Measurements from ENCODE around the gene ARL6IP4. TPM values are rescaled to one million over a fixed set of nuclear protein-coding genes. Genes with fewer than 3 reads are reported as not detected.

Gene ARL6IP4
- total RNA-seq, 2 experiments from 2014 or later: 228 to 263 TPM

DNA sequence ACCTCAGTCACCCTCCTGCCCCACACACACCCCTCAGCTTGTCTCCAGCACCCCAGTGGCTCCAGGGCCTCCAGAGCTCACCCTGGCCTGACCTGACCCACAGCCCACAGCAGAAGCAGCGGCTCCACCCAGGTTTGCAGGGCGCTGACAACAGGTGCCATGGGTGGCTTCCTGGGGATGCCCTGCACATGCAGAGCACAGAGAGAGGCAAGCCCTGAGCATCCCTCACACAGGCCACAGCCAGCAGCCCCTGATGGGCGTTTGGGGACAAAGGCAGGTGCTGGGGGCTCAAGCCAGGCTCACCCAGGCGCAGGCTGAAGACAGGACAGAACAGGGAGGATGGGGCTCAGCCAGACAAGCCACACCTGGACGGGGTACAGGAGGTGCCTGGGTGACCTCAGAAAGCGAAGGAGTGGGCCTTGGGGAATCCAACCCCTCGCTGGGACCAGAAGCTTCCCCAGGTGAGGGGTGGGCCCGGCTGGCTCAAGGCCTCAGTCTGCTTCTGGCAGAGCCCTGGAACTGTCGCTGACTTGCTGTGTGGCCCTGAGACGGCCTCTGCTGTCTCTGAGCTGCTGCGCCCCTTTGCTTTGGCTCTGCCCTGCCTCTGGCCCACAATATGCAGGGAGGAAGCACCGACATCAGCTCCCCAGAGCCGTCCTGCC, 10.6 kb downstream of the ARL6IP4 start:
- Histone ChIP-seq H3K4me3 (ENCODE audit: low read depth, low read length, poor library complexity, severe bottlenecking) (no peak overlapping the region), H4K20me1 (ENCODE audit: insufficient read depth, low read length) (no peaks in the 10 kb centered on the region), H3K4me2 (ENCODE audit: low read length) (no peak overlapping the region), H3K9me3 (ENCODE audit: low read length) (no peaks in the 10 kb centered on the region), H3K9me2 (ENCODE audit: insufficient read depth, low read length) (no peaks in the 10 kb centered on the region), H2AFZ (ENCODE audit: low read length) (no peak overlapping the region), H3K4me1 (ENCODE audit: insufficient read depth, low read length, poor library complexity, severe bottlenecking) (no peaks in the 10 kb centered on the region), H3K36me3 (ENCODE audit: insufficient read depth, low read length) (no peaks in the 10 kb centered on the region), H3K79me2 (ENCODE audit: insufficient read depth, low read depth, low read length) (no peaks in the 10 kb centered on the region), H3K27ac (ENCODE audit: low read depth, low read length, poor library complexity, severe bottlenecking) (no peak overlapping the region)
- DNase-seq (ENCODE audit: low spot score): no peak
- no TSS peak for BruUV-seq (replicated peaks)
- intact Hi-C loops (cut with micrococcal nuclease; ENCODE audit: unreplicated experiment): no loop called here
- ChIA-PET CTCF (ENCODE audit: unreplicated experiment) (no interaction called here), POLR2A (no interaction called here)
- TF ChIP-seq, protein P1, sequence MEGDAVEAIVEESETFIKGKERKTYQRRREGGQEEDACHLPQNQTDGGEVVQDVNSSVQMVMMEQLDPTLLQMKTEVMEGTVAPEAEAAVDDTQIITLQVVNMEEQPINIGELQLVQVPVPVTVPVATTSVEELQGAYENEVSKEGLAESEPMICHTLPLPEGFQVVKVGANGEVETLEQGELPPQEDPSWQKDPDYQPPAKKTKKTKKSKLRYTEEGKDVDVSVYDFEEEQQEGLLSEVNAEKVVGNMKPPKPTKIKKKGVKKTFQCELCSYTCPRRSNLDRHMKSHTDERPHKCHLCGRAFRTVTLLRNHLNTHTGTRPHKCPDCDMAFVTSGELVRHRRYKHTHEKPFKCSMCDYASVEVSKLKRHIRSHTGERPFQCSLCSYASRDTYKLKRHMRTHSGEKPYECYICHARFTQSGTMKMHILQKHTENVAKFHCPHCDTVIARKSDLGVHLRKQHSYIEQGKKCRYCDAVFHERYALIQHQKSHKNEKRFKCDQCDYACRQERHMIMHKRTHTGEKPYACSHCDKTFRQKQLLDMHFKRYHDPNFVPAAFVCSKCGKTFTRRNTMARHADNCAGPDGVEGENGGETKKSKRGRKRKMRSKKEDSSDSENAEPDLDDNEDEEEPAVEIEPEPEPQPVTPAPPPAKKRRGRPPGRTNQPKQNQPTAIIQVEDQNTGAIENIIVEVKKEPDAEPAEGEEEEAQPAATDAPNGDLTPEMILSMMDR (conservative IDR thresholded peaks at IDR 0.05; ENCODE audit: low read length): no peak
- no peak for TF ChIP-seq EZH2phosphoT487 (IDR thresholded peaks at IDR 0.05; ENCODE audit: borderline replicate concordance, low read depth, low read length)

- ChIA-PET POLR2A (interaction anchor here (0.6 kb wide), 1 partner anchor 128 kb away, joined by 3 read pairs; no protein-coding TSS in a partner anchor), CTCF (ENCODE audit: unreplicated experiment) (no interaction called here)
- H3K27ac ChIP-seq (ENCODE audit: low read depth, low read length, poor library complexity, severe bottlenecking): no peak overlapping the region
- H3K4me2 ChIP-seq (ENCODE audit: low read length): no peak overlapping the region
- no peak overlapping the region for H3K4me3 ChIP-seq (ENCODE audit: low read depth, low read length, poor library complexity, severe bottlenecking)
- TF ChIP-seq EZH2phosphoT487 (IDR thresholded peaks at IDR 0.05; ENCODE audit: borderline replicate concordance, low read depth, low read length): no peak
- TF ChIP-seq, protein P1 (conservative IDR thresholded peaks at IDR 0.05; ENCODE audit: low read length): no peak
- H3K4me1 ChIP-seq (ENCODE audit: insufficient read depth, low read length, poor library complexity, severe bottlenecking): no peaks in the 10 kb centered on the region
- intact Hi-C loops (cut with micrococcal nuclease; ENCODE audit: unreplicated experiment): no loop called here
- no peaks in the 10 kb centered on the region for H3K36me3 ChIP-seq (ENCODE audit: insufficient read depth, low read length)
- BruUV-seq (replicated peaks): no TSS peak
- DNase-seq (ENCODE audit: low spot score): no peak
- no peaks in the 10 kb centered on the region for H3K9me2 ChIP-seq (ENCODE audit: insufficient read depth, low read length)
- H3K9me3 ChIP-seq (ENCODE audit: low read length): no peaks in the 10 kb centered on the region
- H3K79me2 ChIP-seq (ENCODE audit: insufficient read depth, low read depth, low read length): no peaks in the 10 kb centered on the region
- H4K20me1 ChIP-seq (ENCODE audit: insufficient read depth, low read length): no peaks in the 10 kb centered on the region
- no peak overlapping the region for H2AFZ ChIP-seq (ENCODE audit: low read length)
Observed at GRCh38 chr12:122991623-122992275, 11.3 kb downstream of the ARL6IP4 start.

DNA sequence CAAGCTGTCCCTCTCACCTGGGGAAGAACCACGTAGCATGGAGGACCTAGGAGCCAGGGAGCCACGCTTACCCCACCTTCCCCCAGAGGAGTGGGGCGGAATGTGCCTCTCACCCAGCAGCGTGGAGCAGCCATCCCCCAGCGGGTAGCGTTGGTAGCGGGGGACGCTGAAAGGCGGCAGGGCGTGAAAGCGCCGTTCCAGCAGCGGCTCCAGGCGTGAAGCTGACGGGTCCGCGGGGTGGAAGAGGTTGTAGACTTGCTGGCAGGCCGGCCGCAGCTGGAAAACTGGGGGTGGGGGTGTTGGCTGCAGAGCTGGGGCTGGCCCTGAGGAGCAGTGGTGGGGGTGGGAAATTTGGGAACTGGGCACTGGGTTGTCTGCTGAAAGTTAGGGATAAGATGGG, 11.9 kb downstream of the ARL6IP4 start:
- POLR2A ChIA-PET: interaction anchor here (0.6 kb wide), 1 partner anchor 128 kb away, joined by 3 read pairs; no protein-coding TSS in a partner anchor
- Histone ChIP-seq H3K4me3 (ENCODE audit: low read depth, low read length, poor library complexity, severe bottlenecking) (no peak overlapping the region), H4K20me1 (ENCODE audit: insufficient read depth, low read length) (no peaks in the 10 kb centered on the region), H3K9me3 (ENCODE audit: low read length) (no peaks in the 10 kb centered on the region), H3K4me2 (ENCODE audit: low read length) (no peak overlapping the region), H3K27ac (ENCODE audit: low read depth, low read length, poor library complexity, severe bottlenecking) (no peak overlapping the region), H3K36me3 (ENCODE audit: insufficient read depth, low read length) (no peaks in the 10 kb centered on the region), H3K9me2 (ENCODE audit: insufficient read depth, low read length) (no peaks in the 10 kb centered on the region), H3K79me2 (ENCODE audit: insufficient read depth, low read depth, low read length) (no peaks in the 10 kb centered on the region), H2AFZ (ENCODE audit: low read length) (no peak overlapping the region), H3K4me1 (ENCODE audit: insufficient read depth, low read length, poor library complexity, severe bottlenecking) (no peaks in the 10 kb centered on the region)
- CTCF ChIA-PET (ENCODE audit: unreplicated experiment): no interaction called here
- intact Hi-C loops (cut with micrococcal nuclease; ENCODE audit: unreplicated experiment): no loop called here
- no peak for TF ChIP-seq EZH2phosphoT487 (IDR thresholded peaks at IDR 0.05; ENCODE audit: borderline replicate concordance, low read depth, low read length)
- TF ChIP-seq, protein P1 (conservative IDR thresholded peaks at IDR 0.05; ENCODE audit: low read length): no peak
- DNase-seq (ENCODE audit: low spot score): no peak
- BruUV-seq (replicated peaks): no TSS peak

Measured in OCI-LY7 (cell line).